ENCODE measurements around the gene TENT4B.
A peak's percentile ranks its signal among the peaks of the same experiment; 100 is the strongest.

TENT4B gene

DNA sequence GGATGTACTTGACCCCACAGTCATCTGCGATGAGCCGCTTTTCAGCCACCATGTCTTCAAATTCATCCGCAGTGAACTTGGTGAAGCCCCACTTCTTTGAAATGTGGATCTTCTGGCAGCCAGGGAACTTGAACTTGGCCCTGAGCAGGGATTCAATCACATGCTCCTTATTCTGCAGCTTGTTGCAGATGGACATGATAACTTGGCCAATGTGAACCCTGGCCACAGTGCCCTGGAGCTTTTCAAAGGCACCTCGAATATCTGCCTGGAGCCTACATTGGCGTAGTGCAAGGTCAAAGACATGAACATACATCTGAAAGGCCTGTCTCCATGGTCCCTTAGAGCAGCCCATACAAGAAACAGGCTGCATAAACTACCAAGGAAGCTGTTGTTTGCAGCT is 1.8 kb upstream of the TENT4B start:
- H3K79me2 ChIP-seq (ENCODE audit: insufficient read depth, low read length), result peaks cover 25% of the 10 kb centered on the region
- H3K9me3 ChIP-seq (ENCODE audit: low read length), result no peaks in the 10 kb centered on the region
- no peak overlapping the region for H3K9ac ChIP-seq (ENCODE audit: low read length)
- TF ChIP-seq, protein P1, sequence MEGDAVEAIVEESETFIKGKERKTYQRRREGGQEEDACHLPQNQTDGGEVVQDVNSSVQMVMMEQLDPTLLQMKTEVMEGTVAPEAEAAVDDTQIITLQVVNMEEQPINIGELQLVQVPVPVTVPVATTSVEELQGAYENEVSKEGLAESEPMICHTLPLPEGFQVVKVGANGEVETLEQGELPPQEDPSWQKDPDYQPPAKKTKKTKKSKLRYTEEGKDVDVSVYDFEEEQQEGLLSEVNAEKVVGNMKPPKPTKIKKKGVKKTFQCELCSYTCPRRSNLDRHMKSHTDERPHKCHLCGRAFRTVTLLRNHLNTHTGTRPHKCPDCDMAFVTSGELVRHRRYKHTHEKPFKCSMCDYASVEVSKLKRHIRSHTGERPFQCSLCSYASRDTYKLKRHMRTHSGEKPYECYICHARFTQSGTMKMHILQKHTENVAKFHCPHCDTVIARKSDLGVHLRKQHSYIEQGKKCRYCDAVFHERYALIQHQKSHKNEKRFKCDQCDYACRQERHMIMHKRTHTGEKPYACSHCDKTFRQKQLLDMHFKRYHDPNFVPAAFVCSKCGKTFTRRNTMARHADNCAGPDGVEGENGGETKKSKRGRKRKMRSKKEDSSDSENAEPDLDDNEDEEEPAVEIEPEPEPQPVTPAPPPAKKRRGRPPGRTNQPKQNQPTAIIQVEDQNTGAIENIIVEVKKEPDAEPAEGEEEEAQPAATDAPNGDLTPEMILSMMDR (IDR thresholded peaks at IDR 0.05; ENCODE audit: low read length), result no peak
- TF ChIP-seq EZH2 (IDR thresholded peaks at IDR 0.05; ENCODE audit: borderline replicate concordance, low read length), result no peak
- no peaks in the 10 kb centered on the region for H4K20me1 ChIP-seq (ENCODE audit: insufficient read depth, low read length)
- H3K27ac ChIP-seq (ENCODE audit: low read depth, low read length, poor library complexity, severe bottlenecking), result no peak overlapping the region
- no peak overlapping the region for H3K4me3 ChIP-seq (ENCODE audit: low read depth, low read length, poor library complexity, severe bottlenecking)
- H3K36me3 ChIP-seq (ENCODE audit: insufficient read depth, low read length), result no peaks in the 10 kb centered on the region
- H3K9me2 ChIP-seq (ENCODE audit: low read depth, low read length), result no peaks in the 10 kb centered on the region
- no peaks in the 10 kb centered on the region for H3F3A ChIP-seq (ENCODE audit: insufficient read depth, low read length)
- H3K4me2 ChIP-seq (ENCODE audit: low read length), result no peak overlapping the region
- H3K4me1 ChIP-seq (ENCODE audit: insufficient read depth, low read length, severe bottlenecking), result peaks cover 27% of the 10 kb centered on the region
- no peak overlapping the region; the same call in 1 of the 2 replicates for H2AFZ ChIP-seq (ENCODE audit: low read length)
- no peaks in the 10 kb centered on the region for H3K27me3 ChIP-seq (ENCODE audit: insufficient read depth, low read length)

DNA sequence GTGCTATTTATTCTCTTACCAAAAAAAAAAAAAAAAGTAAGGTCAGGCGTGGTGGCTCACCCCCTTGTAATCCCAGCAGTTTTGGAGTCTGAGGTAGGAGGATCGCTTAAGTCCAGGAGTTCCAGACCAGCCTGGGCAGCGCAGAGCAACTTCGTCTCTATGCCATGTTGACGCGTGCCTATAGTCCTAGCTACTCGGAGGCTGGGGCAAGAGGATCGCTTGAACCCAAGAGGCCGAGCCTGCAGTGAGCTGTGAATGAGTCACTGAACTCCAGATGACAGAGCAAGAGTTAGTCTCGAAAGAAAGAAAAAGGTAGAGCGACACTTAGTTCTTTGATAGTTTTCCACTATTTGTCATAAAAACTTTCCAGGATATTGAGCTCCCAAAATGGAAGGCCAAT is 1.4 kb upstream of the TENT4B start:
- H3K27ac ChIP-seq (ENCODE audit: low read depth, low read length, poor library complexity, severe bottlenecking), result peak overlapping the region; percentile 58
- no peaks in the 10 kb centered on the region for H3K9me2 ChIP-seq (ENCODE audit: low read depth, low read length)
- TF ChIP-seq, protein P1 (IDR thresholded peaks at IDR 0.05; ENCODE audit: low read length), result no peak
- no peak for TF ChIP-seq EZH2 (IDR thresholded peaks at IDR 0.05; ENCODE audit: borderline replicate concordance, low read length)
- peak overlapping the region; percentile 56 for H2AFZ ChIP-seq (ENCODE audit: low read length)
- peak overlapping the region; percentile 72 for H3K4me3 ChIP-seq (ENCODE audit: low read depth, low read length, poor library complexity, severe bottlenecking)
- peaks cover 30% of the 10 kb centered on the region for H3K4me1 ChIP-seq (ENCODE audit: insufficient read depth, low read length, severe bottlenecking)
- H3K4me2 ChIP-seq (ENCODE audit: low read length), result peak overlapping the region; percentile 73
- H3K9me3 ChIP-seq (ENCODE audit: low read length), result no peaks in the 10 kb centered on the region
- H4K20me1 ChIP-seq (ENCODE audit: insufficient read depth, low read length), result no peaks in the 10 kb centered on the region
- H3F3A ChIP-seq (ENCODE audit: insufficient read depth, low read length), result no peaks in the 10 kb centered on the region
- H3K79me2 ChIP-seq (ENCODE audit: insufficient read depth, low read length), result peaks cover 28% of the 10 kb centered on the region
- peak overlapping the region; percentile 75; the same call in 1 of the 2 replicates for H3K9ac ChIP-seq (ENCODE audit: low read length)
- no peaks in the 10 kb centered on the region for H3K27me3 ChIP-seq (ENCODE audit: insufficient read depth, low read length)
- no peaks in the 10 kb centered on the region for H3K36me3 ChIP-seq (ENCODE audit: insufficient read depth, low read length)

DNA sequence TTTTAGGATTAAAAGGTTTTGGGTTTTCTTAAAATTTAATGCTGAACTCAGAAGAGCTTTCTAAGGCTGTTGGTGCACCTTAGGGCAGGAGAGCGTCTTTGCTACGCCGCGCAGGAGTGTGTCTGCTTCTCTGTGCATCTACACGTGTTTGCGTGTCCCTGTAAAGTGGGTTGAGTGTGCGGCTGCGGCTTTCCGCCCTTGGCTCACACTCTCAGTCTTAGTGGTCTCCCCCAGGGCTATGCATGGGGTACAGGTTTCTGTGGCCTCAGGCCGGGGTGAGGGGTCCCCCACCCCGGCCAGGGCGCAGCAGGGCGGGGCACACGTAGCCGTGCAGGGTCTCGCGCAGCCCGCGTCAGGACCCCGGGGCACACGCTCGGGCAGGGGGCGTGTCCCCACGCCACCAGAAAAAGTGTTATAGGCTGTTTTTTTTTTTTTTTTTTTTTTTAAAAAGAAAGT is 727 bp upstream of the TENT4B start:
- Histone ChIP-seq H3K4me3 (ENCODE audit: low read depth, low read length, poor library complexity, severe bottlenecking) (peak overlapping the region; percentile 72), H2AFZ (ENCODE audit: low read length) (peak overlapping the region; percentile 56), H3K4me1 (ENCODE audit: insufficient read depth, low read length, severe bottlenecking) (peaks cover 30% of the 10 kb centered on the region), H3K9me3 (ENCODE audit: low read length) (no peaks in the 10 kb centered on the region), H4K20me1 (ENCODE audit: insufficient read depth, low read length) (no peaks in the 10 kb centered on the region), H3K27ac (ENCODE audit: low read depth, low read length, poor library complexity, severe bottlenecking) (peak overlapping the region; percentile 58), H3K4me2 (ENCODE audit: low read length) (peak overlapping the region; percentile 73), H3K79me2 (ENCODE audit: insufficient read depth, low read length) (peaks cover 35% of the 10 kb centered on the region), H3K36me3 (ENCODE audit: insufficient read depth, low read length) (no peaks in the 10 kb centered on the region), H3F3A (ENCODE audit: insufficient read depth, low read length) (no peaks in the 10 kb centered on the region), H3K9ac (ENCODE audit: low read length) (peak overlapping the region; percentile 75), H3K27me3 (ENCODE audit: insufficient read depth, low read length) (no peaks in the 10 kb centered on the region), H3K9me2 (ENCODE audit: low read depth, low read length) (no peaks in the 10 kb centered on the region)
- TF ChIP-seq, protein P1 (IDR thresholded peaks at IDR 0.05; ENCODE audit: low read length), result no peak
- no peak for TF ChIP-seq EZH2 (IDR thresholded peaks at IDR 0.05; ENCODE audit: borderline replicate concordance, low read length)

Data from OCI-LY1 (cell line).